ENCODE results near the gene MRPL37.

Gene MRPL37

GRCh38 chr1:54239631-54240031, 39.7 kb downstream of the MRPL37 start:
- H2AFZ ChIP-seq (ENCODE audit: low read depth, low read length), result no peak overlapping the region
- no peaks in the 10 kb centered on the region for H3K36me3 ChIP-seq (replicated peaks; ENCODE audit: low read depth, low read length)
- TF ChIP-seq EZH2phosphoT487 (IDR thresholded peaks at IDR 0.05; ENCODE audit: low read depth) (no peak), CTCF (IDR thresholded peaks at IDR 0.05; ENCODE audit: low read depth, low read length) (no peak)
- no peak overlapping the region for H3K27ac ChIP-seq (ENCODE audit: low read length)
- H3K27me3 ChIP-seq (ENCODE audit: low read depth, low read length), result no peaks in the 10 kb centered on the region
- H3K4me2 ChIP-seq (ENCODE audit: low read length), result no peak overlapping the region
- H3K9ac ChIP-seq (ENCODE audit: low read length), result no peak overlapping the region
- no peaks in the 10 kb centered on the region for H3K9me3 ChIP-seq (ENCODE audit: insufficient read depth, low read length)
- H3K4me3 ChIP-seq (ENCODE audit: low read length), result no peak overlapping the region
- no peaks in the 10 kb centered on the region for H4K20me1 ChIP-seq (ENCODE audit: insufficient read depth, low read length)
- no peaks in the 10 kb centered on the region for H3K79me2 ChIP-seq (ENCODE audit: low read length)
- H3K4me1 ChIP-seq (ENCODE audit: low read length), result peaks cover 6% of the 10 kb centered on the region

- peaks cover 6% of the 10 kb centered on the region for H3K4me1 ChIP-seq (ENCODE audit: low read length)
- no peaks in the 10 kb centered on the region for H3K79me2 ChIP-seq (ENCODE audit: low read length)
- no peak overlapping the region for H3K27ac ChIP-seq (ENCODE audit: low read length)
- H3K4me3 ChIP-seq (ENCODE audit: low read length), result no peak overlapping the region
- no peak overlapping the region for H3K9ac ChIP-seq (ENCODE audit: low read length)
- no peak overlapping the region for H2AFZ ChIP-seq (ENCODE audit: low read depth, low read length)
- no peaks in the 10 kb centered on the region for H3K36me3 ChIP-seq (replicated peaks; ENCODE audit: low read depth, low read length)
- H4K20me1 ChIP-seq (ENCODE audit: insufficient read depth, low read length), result no peaks in the 10 kb centered on the region
- TF ChIP-seq CTCF (IDR thresholded peaks at IDR 0.05; ENCODE audit: low read depth, low read length), result no peak
- TF ChIP-seq EZH2phosphoT487 (IDR thresholded peaks at IDR 0.05; ENCODE audit: low read depth), result no peak
- no peaks in the 10 kb centered on the region for H3K9me3 ChIP-seq (ENCODE audit: insufficient read depth, low read length)
- no peaks in the 10 kb centered on the region for H3K27me3 ChIP-seq (ENCODE audit: low read depth, low read length)
- H3K4me2 ChIP-seq (ENCODE audit: low read length), result no peak overlapping the region
These were observed 40.9 kb downstream of the MRPL37 start for GRCh38 chr1:54240741-54241335.

GRCh38 chr1:54241364-54241763, 41.4 kb downstream of the MRPL37 start:
- Histone ChIP-seq H3K4me2 (ENCODE audit: low read length) (no peak overlapping the region), H3K4me3 (ENCODE audit: low read length) (no peak overlapping the region), H3K27me3 (ENCODE audit: low read depth, low read length) (no peaks in the 10 kb centered on the region), H3K9me3 (ENCODE audit: insufficient read depth, low read length) (no peaks in the 10 kb centered on the region), H3K9ac (ENCODE audit: low read length) (no peak overlapping the region), H3K36me3 (replicated peaks; ENCODE audit: low read depth, low read length) (no peaks in the 10 kb centered on the region), H3K79me2 (ENCODE audit: low read length) (no peaks in the 10 kb centered on the region), H3K27ac (ENCODE audit: low read length) (no peak overlapping the region), H4K20me1 (ENCODE audit: insufficient read depth, low read length) (no peaks in the 10 kb centered on the region), H2AFZ (ENCODE audit: low read depth, low read length) (no peak overlapping the region), H3K4me1 (ENCODE audit: low read length) (peaks cover 6% of the 10 kb centered on the region)
- no peak for TF ChIP-seq EZH2phosphoT487 (IDR thresholded peaks at IDR 0.05; ENCODE audit: low read depth)
- no peak for TF ChIP-seq CTCF (IDR thresholded peaks at IDR 0.05; ENCODE audit: low read depth, low read length)

GRCh38 chr1:54243022-54243421, 43.1 kb downstream of the MRPL37 start:
- Histone ChIP-seq H3K9ac (ENCODE audit: low read length) (no peak overlapping the region), H2AFZ (ENCODE audit: low read depth, low read length) (no peak overlapping the region), H3K36me3 (replicated peaks; ENCODE audit: low read depth, low read length) (no peaks in the 10 kb centered on the region), H3K79me2 (ENCODE audit: low read length) (no peaks in the 10 kb centered on the region), H4K20me1 (ENCODE audit: insufficient read depth, low read length) (no peaks in the 10 kb centered on the region), H3K4me3 (ENCODE audit: low read length) (no peak overlapping the region), H3K4me2 (ENCODE audit: low read length) (no peak overlapping the region), H3K27me3 (ENCODE audit: low read depth, low read length) (no peaks in the 10 kb centered on the region), H3K9me3 (ENCODE audit: insufficient read depth, low read length) (no peaks in the 10 kb centered on the region), H3K27ac (ENCODE audit: low read length) (no peak overlapping the region), H3K4me1 (ENCODE audit: low read length) (peaks cover 6% of the 10 kb centered on the region)
- no peak for TF ChIP-seq EZH2phosphoT487 (IDR thresholded peaks at IDR 0.05; ENCODE audit: low read depth)
- TF ChIP-seq CTCF (IDR thresholded peaks at IDR 0.05; ENCODE audit: low read depth, low read length), result no peak

Measured in OCI-LY3 (cell line).